PFSK-1 (cell line): ENCODE data around the gene ACTL9.

Source experiments
- REST ChIP-seq, 2 experiments: IDR thresholded peaks; 2 replicates each; pipeline versions ENCODE4 v1.6.1 to v1.8.0; 2011 to 2012; ENCODE audit warnings: low read depth in 2 of 2, low read length in 2 of 2, control low read depth in 1 of 2, inconsistent platforms in 1 of 2, mild to moderate bottlenecking in 1 of 2, moderate library complexity in 1 of 2; ENCODE audit not compliant: insufficient read depth in 1 of 2
- TAF1 ChIP-seq: IDR thresholded peaks from 2 replicates; pipeline ENCODE4 v1.6.1; 2012; ENCODE audit warnings: low read length, control low read depth, borderline replicate concordance; ENCODE audit not compliant: insufficient read depth

GRCh38 chr19:8681345-8682029, 17.1 kb downstream of the ACTL9 start:
- TF ChIP-seq REST (IDR thresholded peaks at IDR 0.05; ENCODE audit: insufficient read depth in 1 of 2, low read depth in 2 of 2, low read length in 2 of 2) = no peak
- no peak for TF ChIP-seq TAF1
